ENCODE data around the gene COL15A1.

DNA sequence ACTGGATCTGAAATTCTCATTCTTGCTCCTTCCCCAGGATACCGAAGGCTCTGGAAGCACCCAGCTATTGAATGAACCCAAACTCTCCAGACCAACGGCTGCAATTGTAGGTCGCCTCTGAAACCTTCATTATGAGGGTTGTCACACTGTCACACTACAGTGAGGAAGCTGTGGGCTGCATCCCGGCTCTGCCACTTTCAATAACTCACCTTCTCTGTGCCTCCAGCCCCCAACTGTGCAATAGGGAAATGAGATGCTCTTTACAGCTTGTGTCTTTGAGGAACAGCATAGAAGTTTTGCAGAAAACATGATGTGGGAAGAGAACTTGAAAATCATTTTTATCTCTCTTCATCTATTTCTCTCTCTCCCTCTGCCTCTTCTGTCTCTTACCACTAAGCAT is 91.6 kb downstream of the COL15A1 start:
- TF ChIP-seq ZNF891 (CRISPR knock-in tag; IDR thresholded peaks at IDR 0.05) (no peak), SP1 (IDR thresholded peaks at IDR 0.05) (no peak), SP1 (CRISPR knock-in tag; IDR thresholded peaks at IDR 0.05) (no peak), ZFP37 (CRISPR knock-in tag; IDR thresholded peaks at IDR 0.05; ENCODE audit: borderline replicate concordance) (no peak)
- TF ChIP-seq, protein P1, sequence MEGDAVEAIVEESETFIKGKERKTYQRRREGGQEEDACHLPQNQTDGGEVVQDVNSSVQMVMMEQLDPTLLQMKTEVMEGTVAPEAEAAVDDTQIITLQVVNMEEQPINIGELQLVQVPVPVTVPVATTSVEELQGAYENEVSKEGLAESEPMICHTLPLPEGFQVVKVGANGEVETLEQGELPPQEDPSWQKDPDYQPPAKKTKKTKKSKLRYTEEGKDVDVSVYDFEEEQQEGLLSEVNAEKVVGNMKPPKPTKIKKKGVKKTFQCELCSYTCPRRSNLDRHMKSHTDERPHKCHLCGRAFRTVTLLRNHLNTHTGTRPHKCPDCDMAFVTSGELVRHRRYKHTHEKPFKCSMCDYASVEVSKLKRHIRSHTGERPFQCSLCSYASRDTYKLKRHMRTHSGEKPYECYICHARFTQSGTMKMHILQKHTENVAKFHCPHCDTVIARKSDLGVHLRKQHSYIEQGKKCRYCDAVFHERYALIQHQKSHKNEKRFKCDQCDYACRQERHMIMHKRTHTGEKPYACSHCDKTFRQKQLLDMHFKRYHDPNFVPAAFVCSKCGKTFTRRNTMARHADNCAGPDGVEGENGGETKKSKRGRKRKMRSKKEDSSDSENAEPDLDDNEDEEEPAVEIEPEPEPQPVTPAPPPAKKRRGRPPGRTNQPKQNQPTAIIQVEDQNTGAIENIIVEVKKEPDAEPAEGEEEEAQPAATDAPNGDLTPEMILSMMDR (CRISPR knock-in tag; IDR thresholded peaks at IDR 0.05), result no peak
